ENCODE data around the gene INSRR. TPM values are rescaled to one million over a fixed set of nuclear protein-coding genes. Genes with fewer than 3 reads are reported as not detected.

Gene INSRR
- total RNA-seq, 1 donor from 2014 or later: 0.45 TPM

- Mint-ChIP-seq H3K27ac (no peak overlapping the region), H3K4me1 (peaks cover 19% of the 10 kb centered on the region), H3K27me3 (ENCODE audit: low read depth) (peaks cover 89% of the 10 kb centered on the region), H3K4me3 (no peak overlapping the region), H3K9me3 (no peaks in the 10 kb centered on the region), H3K36me3 (no peaks in the 10 kb centered on the region)
- DNase-seq (ENCODE audit: low spot score in 2 of 2, unreplicated experiment in 2 of 2): no peak
- no peak for TF ChIP-seq CTCF (IDR thresholded peaks at IDR 0.05; ENCODE audit: unreplicated experiment)
Measured at GRCh38 chr1:156839426-156840109, 19.3 kb downstream of the INSRR start.

GRCh38 chr1:156838972-156839371 lies 19.9 kb downstream of the INSRR start:
- Mint-ChIP-seq H3K27ac (no peak overlapping the region), H3K4me1 (peaks cover 20% of the 10 kb centered on the region), H3K27me3 (ENCODE audit: low read depth) (peaks cover 89% of the 10 kb centered on the region), H3K4me3 (no peak overlapping the region), H3K9me3 (no peaks in the 10 kb centered on the region), H3K36me3 (no peaks in the 10 kb centered on the region)
- peak in 1 of 2 experiments; percentile 52 for DNase-seq (ENCODE audit: low spot score in 2 of 2, unreplicated experiment in 2 of 2)
- TF ChIP-seq CTCF (IDR thresholded peaks at IDR 0.05; ENCODE audit: unreplicated experiment): peak; percentile 89

GRCh38 chr1:156836892-156837291 lies 22.0 kb downstream of the INSRR start:
- H3K36me3 Mint-ChIP-seq: no peaks in the 10 kb centered on the region
- H3K9me3 Mint-ChIP-seq: no peaks in the 10 kb centered on the region
- H3K4me3 Mint-ChIP-seq: no peak overlapping the region
- TF ChIP-seq CTCF (IDR thresholded peaks at IDR 0.05; ENCODE audit: unreplicated experiment): no peak
- H3K4me1 Mint-ChIP-seq: peaks cover 24% of the 10 kb centered on the region
- DNase-seq (ENCODE audit: low spot score in 2 of 2, unreplicated experiment in 2 of 2): no peak
- H3K27me3 Mint-ChIP-seq (ENCODE audit: low read depth): peaks cover 87% of the 10 kb centered on the region
- no peak overlapping the region for H3K27ac Mint-ChIP-seq

GRCh38 chr1:156836041-156836654 lies 22.8 kb downstream of the INSRR start:
- TF ChIP-seq CTCF (IDR thresholded peaks at IDR 0.05; ENCODE audit: unreplicated experiment): no peak
- DNase-seq (ENCODE audit: low spot score in 2 of 2, unreplicated experiment in 2 of 2): no peak
- Mint-ChIP-seq H3K27me3 (ENCODE audit: low read depth) (peaks cover 87% of the 10 kb centered on the region), H3K9me3 (no peaks in the 10 kb centered on the region), H3K4me1 (peaks cover 24% of the 10 kb centered on the region), H3K27ac (no peak overlapping the region), H3K36me3 (no peaks in the 10 kb centered on the region), H3K4me3 (no peak overlapping the region)

- H3K27ac Mint-ChIP-seq: no peak overlapping the region
- H3K4me3 Mint-ChIP-seq: no peak overlapping the region
- no peaks in the 10 kb centered on the region for H3K36me3 Mint-ChIP-seq
- peaks cover 84% of the 10 kb centered on the region for H3K27me3 Mint-ChIP-seq (ENCODE audit: low read depth)
- DNase-seq (ENCODE audit: low spot score in 2 of 2, unreplicated experiment in 2 of 2): no peak
- no peaks in the 10 kb centered on the region for H3K9me3 Mint-ChIP-seq
- no peak for TF ChIP-seq CTCF (IDR thresholded peaks at IDR 0.05; ENCODE audit: unreplicated experiment)
- peaks cover 24% of the 10 kb centered on the region for H3K4me1 Mint-ChIP-seq
Measured at GRCh38 chr1:156834322-156834721, 24.6 kb downstream of the INSRR start.

Measured in mesothelial cell of epicardium (in vitro differentiated cells).